Measurements from ENCODE around the gene CREB3L1.
"Not testable (repeated sequence)": the region's sequence is repeated elsewhere in the genome, so short reads cannot be mapped to it uniquely, and the experiment has no call there.

The CREB3L1 gene

DNA sequence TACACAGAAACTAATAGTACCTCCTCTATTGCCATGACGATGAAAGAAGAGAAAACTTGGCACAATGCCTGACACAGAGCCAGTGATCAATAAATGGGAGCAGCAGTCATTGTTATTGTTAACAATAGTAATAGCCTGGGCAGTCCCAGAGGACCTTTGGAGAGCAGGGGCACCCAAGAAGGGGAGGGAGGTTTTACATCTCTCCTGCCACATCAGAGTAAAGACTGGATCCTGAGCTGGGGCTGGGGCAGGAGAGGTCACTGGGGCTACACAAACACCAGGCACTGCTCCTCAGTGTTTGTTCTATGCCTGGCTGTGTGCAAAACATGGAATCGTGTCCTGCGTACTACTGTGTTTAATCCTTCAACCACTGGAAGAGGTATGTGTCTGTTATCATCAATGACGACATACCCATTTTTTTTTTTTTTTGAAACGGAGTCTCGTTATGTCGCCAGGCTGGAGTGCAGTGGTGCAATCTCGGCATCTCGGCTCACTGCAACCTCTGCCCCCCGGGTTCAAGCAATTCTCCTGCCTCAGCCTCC lies 25.0 kb upstream of the CREB3L1 start:
- TF ChIP-seq, protein P1, sequence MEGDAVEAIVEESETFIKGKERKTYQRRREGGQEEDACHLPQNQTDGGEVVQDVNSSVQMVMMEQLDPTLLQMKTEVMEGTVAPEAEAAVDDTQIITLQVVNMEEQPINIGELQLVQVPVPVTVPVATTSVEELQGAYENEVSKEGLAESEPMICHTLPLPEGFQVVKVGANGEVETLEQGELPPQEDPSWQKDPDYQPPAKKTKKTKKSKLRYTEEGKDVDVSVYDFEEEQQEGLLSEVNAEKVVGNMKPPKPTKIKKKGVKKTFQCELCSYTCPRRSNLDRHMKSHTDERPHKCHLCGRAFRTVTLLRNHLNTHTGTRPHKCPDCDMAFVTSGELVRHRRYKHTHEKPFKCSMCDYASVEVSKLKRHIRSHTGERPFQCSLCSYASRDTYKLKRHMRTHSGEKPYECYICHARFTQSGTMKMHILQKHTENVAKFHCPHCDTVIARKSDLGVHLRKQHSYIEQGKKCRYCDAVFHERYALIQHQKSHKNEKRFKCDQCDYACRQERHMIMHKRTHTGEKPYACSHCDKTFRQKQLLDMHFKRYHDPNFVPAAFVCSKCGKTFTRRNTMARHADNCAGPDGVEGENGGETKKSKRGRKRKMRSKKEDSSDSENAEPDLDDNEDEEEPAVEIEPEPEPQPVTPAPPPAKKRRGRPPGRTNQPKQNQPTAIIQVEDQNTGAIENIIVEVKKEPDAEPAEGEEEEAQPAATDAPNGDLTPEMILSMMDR (conservative IDR thresholded peaks at IDR 0.05; ENCODE audit: low read depth): no peak
- ChIA-PET POLR2A (ENCODE audit: low non-redundant PET) (no interaction called here), CTCF (no interaction called here)
- H3K27ac ChIP-seq: no peak overlapping the region
- DNase-seq (ENCODE audit: low spot score): no peak

GRCh38 chr11:46253258-46254132 lies 24.0 kb upstream of the CREB3L1 start:
- CTCF ChIA-PET: no interaction called here
- TF ChIP-seq, protein P1 (conservative IDR thresholded peaks at IDR 0.05; ENCODE audit: low read depth): no peak
- DNase-seq (ENCODE audit: low spot score): no peak
- POLR2A ChIA-PET (ENCODE audit: low non-redundant PET): no interaction called here
- H3K27ac ChIP-seq: no peak overlapping the region

DNA sequence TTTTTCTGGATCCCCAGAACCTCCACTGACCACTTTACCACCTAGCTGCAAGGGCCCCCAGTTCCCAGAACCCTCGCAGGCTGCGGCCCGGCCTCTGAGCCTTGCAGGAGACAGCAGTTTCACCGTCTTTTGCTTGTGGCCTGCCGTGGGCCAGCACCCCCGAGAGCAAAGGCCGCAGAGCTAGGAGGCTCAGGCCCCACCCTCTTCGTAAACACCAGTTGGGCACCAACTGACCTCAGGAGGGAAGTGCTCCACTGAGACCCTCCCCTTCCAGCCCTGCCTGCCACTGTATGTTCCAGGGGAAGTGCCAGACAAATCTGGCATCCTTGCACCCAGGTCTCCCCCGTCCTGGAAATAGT lies 23.4 kb upstream of the CREB3L1 start:
- TF ChIP-seq, protein P1 (conservative IDR thresholded peaks at IDR 0.05; ENCODE audit: low read depth): no peak
- no peak for DNase-seq (ENCODE audit: low spot score)
- ChIA-PET CTCF (no interaction called here), POLR2A (ENCODE audit: low non-redundant PET) (no interaction called here)
- H3K27ac ChIP-seq: no peak overlapping the region

- ChIA-PET POLR2A (ENCODE audit: low non-redundant PET) (no interaction called here), CTCF (no interaction called here)
- TF ChIP-seq, protein P1 (conservative IDR thresholded peaks at IDR 0.05; ENCODE audit: low read depth): no peak
- DNase-seq (ENCODE audit: low spot score): no peak
- no peak overlapping the region for H3K27ac ChIP-seq
Measured at GRCh38 chr11:46256540-46257001, 20.9 kb upstream of the CREB3L1 start.

DNA sequence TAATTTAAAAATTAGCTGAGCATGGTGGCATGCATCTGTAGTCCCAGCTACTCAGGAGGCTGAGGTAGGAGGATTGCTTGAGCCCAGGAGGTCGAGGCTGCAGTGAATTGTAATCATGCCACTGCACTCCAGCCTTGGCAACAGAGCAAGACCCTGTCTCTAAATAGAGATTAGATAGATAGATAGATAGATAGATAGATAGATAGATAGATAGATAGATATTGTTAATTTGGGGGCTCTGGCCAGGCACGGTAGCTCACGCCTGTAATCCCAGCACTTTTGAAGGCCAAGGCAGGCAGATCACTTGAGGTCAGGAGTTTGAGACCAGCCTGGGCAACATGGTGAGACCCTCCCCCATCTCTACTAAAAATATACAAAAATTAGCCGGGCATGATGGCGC lies 18.1 kb upstream of the CREB3L1 start:
- ChIA-PET CTCF (interaction anchor here (0.7 kb wide), 1 partner anchor 15 kb away, joined by 4 read pairs; no protein-coding TSS in a partner anchor), POLR2A (ENCODE audit: low non-redundant PET) (interaction anchor here (1.0 kb wide), 1 partner anchor 16 kb away, joined by 4 read pairs; no protein-coding TSS in a partner anchor)
- DNase-seq (ENCODE audit: low spot score); H3K27ac ChIP-seq: not testable (repeated sequence)

DNA sequence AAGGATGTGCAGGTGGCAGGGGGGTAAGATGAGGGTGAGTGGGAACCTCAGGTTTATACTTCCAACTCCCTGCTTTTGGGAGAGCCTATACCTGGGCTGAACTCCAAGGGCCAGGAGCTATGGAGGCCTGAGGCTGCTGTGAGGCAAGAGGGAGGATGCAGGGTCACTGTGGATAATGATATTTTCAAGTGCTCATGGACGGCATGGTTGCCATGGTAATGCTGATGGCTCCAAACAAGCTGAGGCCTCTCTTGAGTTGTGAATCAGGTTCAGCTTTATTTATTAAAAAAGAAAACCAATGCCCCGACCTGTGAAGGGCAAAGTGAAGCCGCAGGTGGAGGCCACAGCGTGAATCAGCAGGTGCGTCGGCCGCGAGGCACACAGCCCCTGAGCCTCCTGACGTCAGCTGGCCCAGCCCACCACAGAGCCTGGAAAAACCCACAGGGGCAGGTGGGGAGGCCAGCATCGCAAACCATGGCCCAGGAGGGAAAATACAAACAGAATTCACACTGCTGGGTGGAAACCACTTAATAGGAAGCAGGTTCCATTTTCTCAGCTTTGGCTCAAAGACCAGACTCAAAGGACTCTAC lies 17.4 kb upstream of the CREB3L1 start:
- TF ChIP-seq, protein P1 (conservative IDR thresholded peaks at IDR 0.05; ENCODE audit: low read depth): no peak
- CTCF ChIA-PET: interaction anchor here (0.7 kb wide), 1 partner anchor 14 kb away, joined by 4 read pairs; no protein-coding TSS in a partner anchor
- no peak overlapping the region for H3K27ac ChIP-seq
- POLR2A ChIA-PET (ENCODE audit: low non-redundant PET): no interaction called here
- no peak for DNase-seq (ENCODE audit: low spot score)
